Loucy (cell line): Measurements from ENCODE around the gene PAX2.

ENCODE experiments used
- H2AFZ ChIP-seq: fragments of 200-600 bp; sonication (generic); 2 replicates; pipeline ENCODE4 v1.6.0; 2016; ENCODE audit warnings: antibody characterized with exemption, mild to moderate bottlenecking, low read length, moderate library complexity
- H3F3A ChIP-seq: fragments of 200-600 bp; 2 replicates; pipeline ENCODE4 v1.6.0; 2016; ENCODE audit warnings: antibody characterized with exemption, low read depth, mild to moderate bottlenecking
- H3K27me3 ChIP-seq: fragments of 200-600 bp; sonication (generic); 2 replicates; pipeline ENCODE4 v1.6.1; 2014; ENCODE audit warnings: low read length, mild to moderate bottlenecking; ENCODE audit not compliant: insufficient read depth, poor library complexity, severe bottlenecking
- H3K36me3 ChIP-seq: fragments of 200-600 bp; sonication (generic); 2 replicates; pipeline ENCODE4 v1.6.1; 2016; ENCODE audit warnings: low read length; ENCODE audit not compliant: insufficient read depth
- H3K4me1 ChIP-seq: fragments of 200-600 bp; sonication (generic); 2 replicates; pipeline ENCODE4 v1.5.1; 2014; ENCODE audit warnings: low read length, mild to moderate bottlenecking; ENCODE audit not compliant: insufficient read depth, poor library complexity, severe bottlenecking
- H3K4me2 ChIP-seq: fragments of 200-600 bp; sonication (generic); 2 replicates; pipeline ENCODE4 v1.6.0; 2014; ENCODE audit warnings: antibody characterized with exemption, low read length, low read depth, mild to moderate bottlenecking; ENCODE audit not compliant: poor library complexity, severe bottlenecking
- H3K4me3 ChIP-seq: fragments of 200-600 bp; sonication (generic); 2 replicates; pipeline ENCODE4 v1.5.1; 2014; ENCODE audit warnings: low read length, mild to moderate bottlenecking, mixed read lengths; ENCODE audit not compliant: poor library complexity, severe bottlenecking
- H3K79me2 ChIP-seq: fragments of 200-600 bp; sonication (generic); 2 replicates; pipeline ENCODE4 v1.6.1; 2014; ENCODE audit warnings: low read length; ENCODE audit not compliant: insufficient read depth
- H3K9ac ChIP-seq: fragments of 200-600 bp; sonication (generic); 2 replicates; pipeline ENCODE4 v1.6.0; 2014; ENCODE audit warnings: mild to moderate bottlenecking, low read depth, low read length, moderate library complexity; ENCODE audit not compliant: poor library complexity, severe bottlenecking
- H3K9me2 ChIP-seq: fragments of 200-600 bp; sonication (generic); replicated peaks from 2 replicates; pipeline ENCODE4 v1.6.1; 2016; ENCODE audit warnings: low read depth, low read length, mixed read lengths
- H3K9me3 ChIP-seq: fragments of 200-600 bp; sonication (generic); 2 replicates; pipeline ENCODE4 v1.6.1; 2014; ENCODE audit warnings: mild to moderate bottlenecking, antibody characterized with exemption, low read length, low read depth; ENCODE audit not compliant: insufficient read depth
- H4K20me1 ChIP-seq: fragments of 200-600 bp; sonication (generic); 2 replicates; pipeline ENCODE4 v1.6.0; 2014; ENCODE audit warnings: antibody characterized with exemption, low read length, mild to moderate bottlenecking; ENCODE audit not compliant: insufficient read depth, poor library complexity, severe bottlenecking
- EZH2phosphoT487 ChIP-seq: fragments of 200-600 bp; IDR thresholded peaks from 2 replicates; pipeline ENCODE4 v1.6.1; 2018; ENCODE audit warnings: antibody characterized with exemption, mild to moderate bottlenecking, moderate library complexity, borderline replicate concordance
- TF ChIP-seq, protein P1 (sequence below): fragments of 200-600 bp; sonication (generic); conservative IDR thresholded peaks from 2 replicates; pipeline ENCODE4 v1.5.1; 2014; ENCODE audit warnings: mild to moderate bottlenecking, antibody characterized with exemption, low read length

Gene PAX2

DNA sequence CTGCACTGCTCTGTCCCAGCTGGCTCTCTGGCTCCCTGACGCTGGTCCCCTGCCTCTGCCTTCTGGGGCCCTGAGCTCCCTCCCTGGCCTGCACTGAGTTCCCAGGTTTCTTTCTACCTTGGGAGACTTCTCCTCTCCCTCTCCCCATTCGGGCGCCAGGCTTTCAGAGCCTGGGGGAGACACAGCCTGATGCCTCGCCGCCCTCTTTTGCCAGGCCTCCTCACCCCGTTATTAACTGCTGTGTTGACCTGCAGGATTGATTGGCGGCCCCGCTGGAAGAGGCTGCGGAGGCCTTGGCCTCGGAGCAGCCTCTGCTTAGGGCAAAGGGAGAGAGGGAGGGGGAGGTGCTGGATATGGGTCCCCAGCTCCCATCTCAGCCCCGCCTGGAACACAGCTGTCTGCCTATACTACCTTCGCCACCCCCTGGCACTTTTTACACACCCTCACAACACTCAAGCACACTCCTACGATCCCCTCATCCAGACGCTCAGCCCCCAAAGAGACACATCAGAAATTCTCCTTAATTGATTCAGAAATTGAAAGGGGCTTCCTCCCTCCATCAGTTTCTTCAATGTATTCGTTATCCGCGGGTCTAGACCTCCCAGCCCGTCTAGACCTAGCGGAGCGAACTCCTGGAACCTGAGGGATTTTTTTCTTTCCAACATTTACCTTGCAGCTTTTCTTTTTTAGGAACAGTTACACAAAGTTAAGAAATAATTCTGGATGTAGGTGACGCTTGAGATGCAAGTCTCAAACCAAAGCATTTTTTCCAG lies 7.1 kb upstream of the PAX2 start:
- Histone ChIP-seq H3K4me3 (no peak overlapping the region), H3K4me2 (no peak overlapping the region), H3F3A (no peaks in the 10 kb centered on the region), H3K27me3 (no peaks in the 10 kb centered on the region), H4K20me1 (no peaks in the 10 kb centered on the region), H3K79me2 (no peaks in the 10 kb centered on the region), H3K9me3 (no peaks in the 10 kb centered on the region), H3K4me1 (peaks cover 9% of the 10 kb centered on the region), H3K9ac (no peak overlapping the region), H3K9me2 (no peaks in the 10 kb centered on the region), H3K36me3 (no peaks in the 10 kb centered on the region), H2AFZ (no peak overlapping the region)
- no peak for TF ChIP-seq EZH2phosphoT487
- TF ChIP-seq, protein P1, sequence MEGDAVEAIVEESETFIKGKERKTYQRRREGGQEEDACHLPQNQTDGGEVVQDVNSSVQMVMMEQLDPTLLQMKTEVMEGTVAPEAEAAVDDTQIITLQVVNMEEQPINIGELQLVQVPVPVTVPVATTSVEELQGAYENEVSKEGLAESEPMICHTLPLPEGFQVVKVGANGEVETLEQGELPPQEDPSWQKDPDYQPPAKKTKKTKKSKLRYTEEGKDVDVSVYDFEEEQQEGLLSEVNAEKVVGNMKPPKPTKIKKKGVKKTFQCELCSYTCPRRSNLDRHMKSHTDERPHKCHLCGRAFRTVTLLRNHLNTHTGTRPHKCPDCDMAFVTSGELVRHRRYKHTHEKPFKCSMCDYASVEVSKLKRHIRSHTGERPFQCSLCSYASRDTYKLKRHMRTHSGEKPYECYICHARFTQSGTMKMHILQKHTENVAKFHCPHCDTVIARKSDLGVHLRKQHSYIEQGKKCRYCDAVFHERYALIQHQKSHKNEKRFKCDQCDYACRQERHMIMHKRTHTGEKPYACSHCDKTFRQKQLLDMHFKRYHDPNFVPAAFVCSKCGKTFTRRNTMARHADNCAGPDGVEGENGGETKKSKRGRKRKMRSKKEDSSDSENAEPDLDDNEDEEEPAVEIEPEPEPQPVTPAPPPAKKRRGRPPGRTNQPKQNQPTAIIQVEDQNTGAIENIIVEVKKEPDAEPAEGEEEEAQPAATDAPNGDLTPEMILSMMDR, result no peak

DNA sequence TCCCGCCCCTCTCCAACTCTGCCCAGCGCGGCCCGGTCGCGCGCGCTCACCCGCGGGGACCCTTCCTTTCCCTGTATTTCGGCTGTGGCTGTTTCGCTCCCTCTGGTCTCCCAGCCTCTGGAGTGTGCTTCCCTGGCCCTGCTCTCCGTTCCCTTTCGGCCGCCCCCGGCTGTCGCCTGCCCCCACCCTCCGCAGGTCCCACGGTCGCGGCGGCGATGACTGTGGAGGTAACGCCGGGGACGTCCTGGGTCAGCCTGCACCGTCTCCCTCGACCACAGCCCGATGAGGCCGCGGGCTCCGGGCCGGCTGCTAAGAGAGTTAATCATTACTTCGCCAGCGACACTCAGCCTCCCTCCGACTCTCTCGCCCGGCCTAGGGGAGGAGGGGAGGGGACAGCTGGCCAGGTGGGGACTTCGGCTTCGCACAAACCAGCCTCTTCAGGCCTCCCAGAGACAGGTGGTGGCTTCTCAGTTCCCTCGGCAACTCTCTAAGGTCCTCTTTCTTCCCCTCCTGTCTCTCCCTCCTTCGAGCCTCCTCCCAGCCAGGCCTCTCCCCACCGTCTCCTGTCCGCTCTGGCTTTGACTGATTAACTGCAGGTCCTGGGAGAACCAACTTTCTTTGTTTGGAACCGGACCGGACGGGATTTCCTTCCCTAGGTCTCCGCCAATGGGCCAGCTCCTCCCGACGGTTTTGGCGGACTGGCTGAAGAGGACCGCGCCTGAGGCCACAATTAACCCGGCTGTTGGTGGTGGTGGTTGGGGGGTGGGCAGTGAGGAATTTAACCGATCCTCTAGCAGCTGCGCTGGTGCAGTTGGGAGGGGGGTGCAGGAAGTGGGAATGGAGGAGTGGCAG lies 5.6 kb upstream of the PAX2 start:
- Histone ChIP-seq H3K36me3 (no peaks in the 10 kb centered on the region), H4K20me1 (no peaks in the 10 kb centered on the region), H3F3A (no peaks in the 10 kb centered on the region), H3K4me2 (no peak overlapping the region), H3K4me1 (peaks cover 10% of the 10 kb centered on the region), H3K9me2 (no peaks in the 10 kb centered on the region), H3K9ac (no peak overlapping the region), H2AFZ (no peak overlapping the region), H3K4me3 (no peak overlapping the region), H3K27me3 (no peaks in the 10 kb centered on the region), H3K9me3 (no peaks in the 10 kb centered on the region), H3K79me2 (no peaks in the 10 kb centered on the region)
- TF ChIP-seq EZH2phosphoT487, result no peak
- TF ChIP-seq, protein P1, result no peak

DNA sequence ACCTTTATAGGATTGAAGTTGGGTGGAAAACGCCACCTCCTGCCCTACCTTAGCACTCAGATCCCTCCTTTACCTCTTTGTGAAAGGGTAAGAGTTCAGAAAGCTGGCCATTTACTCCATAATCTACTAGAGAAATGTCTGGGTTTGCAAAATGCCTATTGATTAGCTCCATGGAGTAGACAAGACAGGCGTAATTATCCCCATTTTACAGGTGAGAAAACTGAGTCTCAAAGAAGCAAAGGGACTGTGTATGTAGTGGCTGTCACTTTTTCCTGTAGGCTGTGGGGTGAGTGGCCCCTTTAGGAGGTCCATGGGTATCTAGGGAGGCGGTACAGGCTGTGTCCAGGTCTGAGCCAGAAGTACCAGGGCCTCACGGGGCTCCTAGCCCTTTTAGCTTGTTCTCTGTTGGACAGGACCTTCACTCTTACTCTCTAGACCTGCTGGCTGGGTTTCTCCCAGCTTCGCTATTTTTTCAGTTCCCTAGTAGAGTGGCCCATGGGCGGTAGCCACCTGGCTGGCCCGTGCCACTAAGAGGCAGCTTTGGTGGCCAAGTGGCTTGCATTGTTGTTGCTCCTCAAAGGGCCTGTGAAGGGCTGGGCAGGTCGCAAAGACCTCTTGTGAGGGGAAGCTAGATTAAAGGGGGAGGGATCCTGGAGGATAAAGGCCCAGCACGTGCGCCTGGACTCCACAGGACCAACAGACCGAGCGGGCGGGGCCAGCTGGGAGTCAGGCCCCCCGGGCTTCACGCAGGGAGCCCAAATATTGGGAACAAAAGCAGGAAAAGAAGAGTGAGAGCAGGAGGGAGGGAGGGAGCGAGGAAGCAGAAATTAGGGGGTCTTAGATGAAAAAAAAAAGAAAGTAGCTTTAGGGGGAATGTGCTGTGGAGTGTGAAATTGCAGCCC lies 4.7 kb upstream of the PAX2 start:
- H3K4me2 ChIP-seq, result no peak overlapping the region
- no peaks in the 10 kb centered on the region for H4K20me1 ChIP-seq
- no peaks in the 10 kb centered on the region for H3K9me3 ChIP-seq
- H3K4me3 ChIP-seq, result no peak overlapping the region
- no peak overlapping the region for H3K9ac ChIP-seq
- H3K36me3 ChIP-seq, result no peaks in the 10 kb centered on the region
- TF ChIP-seq, protein P1, result no peak
- TF ChIP-seq EZH2phosphoT487, result no peak
- peaks cover 1% of the 10 kb centered on the region; the same call in 1 of the 2 replicates for H3K79me2 ChIP-seq
- H3F3A ChIP-seq, result no peaks in the 10 kb centered on the region
- H2AFZ ChIP-seq, result no peak overlapping the region
- H3K4me1 ChIP-seq, result peaks cover 10% of the 10 kb centered on the region
- no peaks in the 10 kb centered on the region for H3K27me3 ChIP-seq
- H3K9me2 ChIP-seq, result no peaks in the 10 kb centered on the region
